ENCODE measurements around the gene RAB31. TPM values are rescaled to one million over a fixed set of nuclear protein-coding genes. Genes with fewer than 3 reads are reported as not detected.

RAB31 gene
- total RNA-seq, 4 donors from 2014 or later: 94.0 to 145 (median 107) TPM

DNA sequence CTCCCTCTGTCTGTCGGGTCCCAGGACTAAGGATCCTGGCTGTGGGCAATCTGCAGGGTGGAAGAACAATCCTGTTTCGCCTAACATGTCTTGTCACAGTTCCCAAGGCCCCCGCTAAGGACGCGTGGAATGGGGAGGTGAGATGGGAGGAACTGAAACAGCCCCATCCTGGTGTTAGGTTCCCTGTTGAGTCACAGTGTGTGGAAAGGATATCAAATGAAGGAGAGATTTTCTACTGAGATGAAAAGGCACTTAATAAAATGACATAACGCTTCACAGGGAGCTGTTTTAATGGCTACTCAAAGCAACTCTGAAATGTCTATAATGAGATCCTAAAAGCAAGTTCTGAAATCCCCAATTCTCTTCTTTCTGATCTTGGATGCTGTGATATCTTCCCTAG is 52.5 kb downstream of the RAB31 start:
- Histone ChIP-seq H3K4me1 (peaks cover 0 to 27% (median 18%) of the 10 kb centered on the region in 4 donors), H3K4me3 (no peak overlapping the region), H3K27me3 (no peaks in the 10 kb centered on the region), H3K27ac (replicated peaks in 1 of 4) (no peak overlapping the region), H3K9me3 (peaks cover 0 to 6% (median 0%) of the 10 kb centered on the region in 4 donors), H3K36me3 (no peaks in the 10 kb centered on the region)
- WGBS: 74% methylated on average over 6 of the region's 6 CpGs
- TF ChIP-seq EP300 (IDR thresholded peaks at IDR 0.05) (no peak), POLR2A (IDR thresholded peaks at IDR 0.05; ENCODE audit: low read depth) (no peak), POLR2AphosphoS5 (IDR thresholded peaks at IDR 0.05) (no peak)
- TF ChIP-seq, protein P1, sequence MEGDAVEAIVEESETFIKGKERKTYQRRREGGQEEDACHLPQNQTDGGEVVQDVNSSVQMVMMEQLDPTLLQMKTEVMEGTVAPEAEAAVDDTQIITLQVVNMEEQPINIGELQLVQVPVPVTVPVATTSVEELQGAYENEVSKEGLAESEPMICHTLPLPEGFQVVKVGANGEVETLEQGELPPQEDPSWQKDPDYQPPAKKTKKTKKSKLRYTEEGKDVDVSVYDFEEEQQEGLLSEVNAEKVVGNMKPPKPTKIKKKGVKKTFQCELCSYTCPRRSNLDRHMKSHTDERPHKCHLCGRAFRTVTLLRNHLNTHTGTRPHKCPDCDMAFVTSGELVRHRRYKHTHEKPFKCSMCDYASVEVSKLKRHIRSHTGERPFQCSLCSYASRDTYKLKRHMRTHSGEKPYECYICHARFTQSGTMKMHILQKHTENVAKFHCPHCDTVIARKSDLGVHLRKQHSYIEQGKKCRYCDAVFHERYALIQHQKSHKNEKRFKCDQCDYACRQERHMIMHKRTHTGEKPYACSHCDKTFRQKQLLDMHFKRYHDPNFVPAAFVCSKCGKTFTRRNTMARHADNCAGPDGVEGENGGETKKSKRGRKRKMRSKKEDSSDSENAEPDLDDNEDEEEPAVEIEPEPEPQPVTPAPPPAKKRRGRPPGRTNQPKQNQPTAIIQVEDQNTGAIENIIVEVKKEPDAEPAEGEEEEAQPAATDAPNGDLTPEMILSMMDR (IDR thresholded peaks at IDR 0.05): no peak
- intact Hi-C loops (cut with DNase I): no loop called here
- DNase-seq (ENCODE audit: extremely low spot score): peak; percentile 87

DNA sequence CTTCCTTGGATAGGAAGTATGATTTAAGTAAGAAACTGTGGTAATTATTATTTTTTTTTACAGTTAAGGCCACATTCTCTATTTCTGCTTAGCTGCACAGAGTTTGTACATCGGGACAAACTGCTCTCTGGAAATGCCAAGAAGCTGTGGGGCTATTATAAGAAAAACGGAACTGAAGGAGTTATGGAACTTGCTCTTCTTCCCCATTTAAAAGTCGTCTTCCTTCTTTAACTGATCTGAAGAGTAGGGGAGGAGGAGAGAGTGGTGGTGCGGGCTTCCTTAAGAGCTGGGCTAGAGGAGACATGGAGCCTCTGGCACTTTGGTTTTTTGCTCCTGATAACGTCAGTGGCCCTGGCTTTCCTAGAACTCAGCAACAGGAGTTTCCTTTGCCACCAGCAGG is 54.4 kb downstream of the RAB31 start:
- Histone ChIP-seq H3K4me1 (peaks cover 0 to 18% (median 16%) of the 10 kb centered on the region in 4 donors), H3K27ac (replicated peaks in 1 of 4) (no peak overlapping the region), H3K27me3 (no peaks in the 10 kb centered on the region), H3K4me3 (no peak overlapping the region), H3K9me3 (peaks cover 0 to 6% (median 0%) of the 10 kb centered on the region in 4 donors), H3K36me3 (no peaks in the 10 kb centered on the region)
- DNase-seq (ENCODE audit: extremely low spot score): peak; percentile 72
- TF ChIP-seq, protein P1 (IDR thresholded peaks at IDR 0.05): no peak
- no peak for TF ChIP-seq EP300 (IDR thresholded peaks at IDR 0.05)
- TF ChIP-seq POLR2A (IDR thresholded peaks at IDR 0.05; ENCODE audit: low read depth): no peak
- no peak for TF ChIP-seq POLR2AphosphoS5 (IDR thresholded peaks at IDR 0.05)
- WGBS: 87% methylated on average over 5 of the region's 5 CpGs
- intact Hi-C loops (cut with DNase I): no loop called here

DNA sequence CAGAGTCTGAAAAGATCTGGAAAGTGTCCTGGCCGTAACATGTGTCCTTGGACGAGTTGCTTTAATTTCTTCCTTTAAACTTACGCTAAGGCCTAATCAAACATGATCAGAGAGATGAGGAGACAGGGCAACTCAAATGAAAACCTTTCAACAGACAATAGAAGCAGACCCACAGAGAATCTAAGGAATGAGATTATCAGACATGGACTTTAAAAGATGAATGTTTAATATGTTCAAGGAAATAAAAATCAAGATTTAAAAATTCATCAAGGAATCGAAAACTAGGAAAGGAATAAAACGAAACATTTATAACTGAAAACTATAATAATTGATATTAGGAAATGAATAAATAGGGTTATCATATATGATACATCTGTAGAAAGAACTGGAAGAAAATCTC is 55.1 kb downstream of the RAB31 start:
- peaks cover 0 to 6% (median 0%) of the 10 kb centered on the region in 4 donors for H3K9me3 ChIP-seq
- H3K4me3 ChIP-seq: no peak overlapping the region
- no peaks in the 10 kb centered on the region for H3K27me3 ChIP-seq
- H3K27ac ChIP-seq (replicated peaks in 1 of 4): no peak overlapping the region
- no peak for TF ChIP-seq EP300 (IDR thresholded peaks at IDR 0.05)
- TF ChIP-seq, protein P1 (IDR thresholded peaks at IDR 0.05): no peak
- no peak for TF ChIP-seq POLR2A (IDR thresholded peaks at IDR 0.05; ENCODE audit: low read depth)
- no peak for TF ChIP-seq POLR2AphosphoS5 (IDR thresholded peaks at IDR 0.05)
- 93% methylated on average over 5 of the region's 5 CpGs for WGBS
- peaks cover 0 to 13% (median 11%) of the 10 kb centered on the region in 4 donors for H3K4me1 ChIP-seq
- H3K36me3 ChIP-seq: no peaks in the 10 kb centered on the region
- no peak for DNase-seq (ENCODE audit: extremely low spot score)
- intact Hi-C loops (cut with DNase I): no loop called here

DNA sequence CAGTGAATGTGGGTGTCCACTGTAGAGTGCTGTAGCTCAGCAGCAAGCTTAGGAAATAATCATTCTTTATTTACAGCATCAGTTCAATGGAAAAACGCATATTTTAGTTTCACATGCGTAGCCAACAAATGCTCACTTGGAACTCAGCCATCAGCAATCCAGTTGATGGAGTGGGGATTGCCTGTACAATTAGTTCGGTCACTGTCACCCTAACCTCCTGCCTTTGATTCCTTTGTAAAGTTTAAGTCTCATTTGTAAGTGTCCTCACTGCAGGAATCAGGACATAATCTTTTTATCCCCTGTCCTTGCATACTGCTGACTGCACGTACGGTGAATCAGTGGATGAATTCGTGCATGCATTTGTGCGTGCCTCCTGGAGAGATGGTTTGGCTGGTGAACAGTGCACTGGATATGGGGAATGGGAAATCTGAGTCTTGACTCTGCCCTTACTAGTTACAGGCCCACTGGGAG is 55.9 kb downstream of the RAB31 start:
- H3K4me3 ChIP-seq: no peak overlapping the region
- no peak overlapping the region for H3K27ac ChIP-seq (replicated peaks in 1 of 4)
- peaks cover 0 to 6% (median 0%) of the 10 kb centered on the region in 4 donors for H3K9me3 ChIP-seq
- H3K36me3 ChIP-seq: no peaks in the 10 kb centered on the region
- TF ChIP-seq POLR2A (IDR thresholded peaks at IDR 0.05; ENCODE audit: low read depth): no peak
- no peak for TF ChIP-seq EP300 (IDR thresholded peaks at IDR 0.05)
- TF ChIP-seq, protein P1 (IDR thresholded peaks at IDR 0.05): no peak
- TF ChIP-seq POLR2AphosphoS5 (IDR thresholded peaks at IDR 0.05): no peak
- peaks cover 0 to 11% (median 9%) of the 10 kb centered on the region in 4 donors for H3K4me1 ChIP-seq
- no peaks in the 10 kb centered on the region for H3K27me3 ChIP-seq
- WGBS: 75% methylated on average over 7 of the region's 7 CpGs
- intact Hi-C loops (cut with DNase I): no loop called here
- DNase-seq (ENCODE audit: extremely low spot score): peak; percentile 34

DNA sequence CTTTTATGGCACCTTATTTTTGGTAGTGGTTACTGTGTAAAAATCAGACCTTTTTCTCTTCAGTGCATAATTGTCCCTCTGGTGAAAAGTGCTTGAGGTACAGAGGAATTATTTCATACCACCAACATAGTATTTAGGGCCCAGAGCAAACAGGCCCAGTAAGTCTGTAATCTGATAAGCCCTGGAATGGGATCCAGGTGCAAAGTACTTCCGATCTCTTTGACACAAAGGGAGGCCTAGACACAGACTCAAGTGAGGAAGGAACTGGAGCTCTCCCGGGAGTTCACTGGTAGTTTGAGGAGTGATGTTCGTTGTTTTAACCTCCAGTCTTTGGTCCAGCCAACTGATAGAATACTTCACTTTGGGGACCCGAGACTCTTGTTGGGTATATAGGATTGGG is 57.4 kb downstream of the RAB31 start:
- Histone ChIP-seq H3K27me3 (no peaks in the 10 kb centered on the region), H3K4me3 (no peak overlapping the region), H3K36me3 (no peaks in the 10 kb centered on the region), H3K27ac (replicated peaks in 1 of 4) (peak overlapping the region in 2 of 4 donors; percentile 5 to 8), H3K9me3 (peaks cover 0 to 6% (median 0%) of the 10 kb centered on the region in 4 donors), H3K4me1 (peaks cover 0 to 13% (median 11%) of the 10 kb centered on the region in 4 donors)
- TF ChIP-seq POLR2A (IDR thresholded peaks at IDR 0.05; ENCODE audit: low read depth) (no peak), POLR2AphosphoS5 (IDR thresholded peaks at IDR 0.05) (no peak), EP300 (IDR thresholded peaks at IDR 0.05) (no peak)
- TF ChIP-seq, protein P1 (IDR thresholded peaks at IDR 0.05): no peak
- DNase-seq (ENCODE audit: extremely low spot score): peak; percentile 26
- intact Hi-C loops (cut with DNase I): no loop called here
- 73% methylated on average over 4 of the region's 4 CpGs for WGBS

Measured in esophagus muscularis mucosa (tissue), 4 donors.